SK-N-SH (cell line): ENCODE data around the gene TECPR1.

Experiments used
- CTCF ChIP-seq: fragments of 200-600 bp; sonication (generic); IDR thresholded peaks from 2 replicates; pipeline ENCODE4 v1.6.1; 2017; ENCODE audit warnings: antibody characterized with exemption, mild to moderate bottlenecking, moderate library complexity
- EP300 ChIP-seq, 2 experiments: IDR thresholded peaks; 2 replicates each; pipeline versions ENCODE4 v1.4.0 to v1.6.1; 2012; ENCODE audit warnings: borderline replicate concordance in 1 of 2, low read depth in 1 of 2, low read length in 1 of 2
- FOXM1 ChIP-seq: IDR thresholded peaks from 2 replicates; pipeline ENCODE4 v1.4.0; 2012; ENCODE audit warnings: low read depth, mild to moderate bottlenecking
- IRF3 ChIP-seq: fragments of 150-350 bp; IDR thresholded peaks from 2 replicates; pipeline ENCODE4 v1.6.1; 2016; ENCODE audit warnings: mild to moderate bottlenecking, low read depth, low read length

- no peak for TF ChIP-seq EP300 (IDR thresholded peaks at IDR 0.05; ENCODE audit: borderline replicate concordance in 1 of 2, low read depth in 1 of 2, low read length in 1 of 2)
- no peak for TF ChIP-seq CTCF
- no peak for TF ChIP-seq IRF3
- no peak for TF ChIP-seq FOXM1
These were observed 508 bp upstream of the TECPR1 start for GRCh38 chr7:98252425-98253054.
